Peyer's patch (tissue), 4 donors: ENCODE measurements around the gene THOC6.

ENCODE experiments used
- CTCF ChIP-seq, 6 experiments: fragments of 450-650 bp in 4 of 6; fragments of 200-600 bp in 2 of 6; sonication (generic) in 1 of 6; IDR thresholded peaks; one replicate each; pipeline ENCODE4 v1.5.1; 2017 to 2019; ENCODE audit warnings: antibody characterized with exemption in 6 of 6, mild to moderate bottlenecking in 3 of 6, moderate library complexity in 1 of 6
- POLR2A ChIP-seq, 2 donors: fragments of 450-650 bp; IDR thresholded peaks; one replicate each; pipeline ENCODE4 v1.5.1; 2017; ENCODE audit warnings: antibody characterized with exemption in 2 of 2, mild to moderate bottlenecking in 2 of 2, moderate library complexity in 2 of 2

- TF ChIP-seq POLR2A (IDR thresholded peaks at IDR 0.05) (no peak), CTCF (IDR thresholded peaks at IDR 0.05) (no peak)
These were observed 33.6 kb downstream of the THOC6 start for GRCh38 chr16:3057181-3058138.
